PC-3 (cell line): ENCODE measurements around the gene HOXB2.

Source experiments
- EZH2 ChIP-seq: fragments of 300-600 bp; sonication (generic); IDR thresholded peaks from one replicate; pipeline ENCODE4 v1.6.1; 2017; ENCODE audit warnings: antibody characterized with exemption, mild to moderate bottlenecking, low read length; ENCODE audit not compliant: unreplicated experiment
- TF ChIP-seq, protein P1 (sequence below): fragments of 300-600 bp; sonication (generic); conservative IDR thresholded peaks from 2 replicates; pipeline ENCODE4 v1.5.1; 2017; ENCODE audit warnings: antibody characterized with exemption, low read depth, mild to moderate bottlenecking, low read length

DNA sequence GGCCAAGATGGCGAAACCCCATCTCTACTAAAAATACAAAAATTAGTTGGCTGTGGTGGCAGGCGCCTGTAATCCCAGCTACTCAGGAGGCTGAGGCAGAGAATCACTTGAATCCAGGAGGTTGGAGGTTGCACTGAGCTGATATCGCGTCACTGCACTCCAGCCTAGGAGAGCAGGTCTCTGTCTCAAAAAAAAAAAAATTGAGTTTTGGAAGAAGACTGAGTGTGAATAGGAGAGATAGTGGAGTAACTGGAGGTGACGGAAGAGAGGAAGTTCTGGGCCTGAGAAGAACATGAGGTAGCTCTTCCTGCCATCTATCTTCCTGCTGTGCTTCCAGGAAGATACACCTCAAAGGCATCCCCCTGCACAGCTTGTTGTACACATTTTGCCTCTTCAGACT is 25.5 kb downstream of the HOXB2 start:
- TF ChIP-seq, protein P1, sequence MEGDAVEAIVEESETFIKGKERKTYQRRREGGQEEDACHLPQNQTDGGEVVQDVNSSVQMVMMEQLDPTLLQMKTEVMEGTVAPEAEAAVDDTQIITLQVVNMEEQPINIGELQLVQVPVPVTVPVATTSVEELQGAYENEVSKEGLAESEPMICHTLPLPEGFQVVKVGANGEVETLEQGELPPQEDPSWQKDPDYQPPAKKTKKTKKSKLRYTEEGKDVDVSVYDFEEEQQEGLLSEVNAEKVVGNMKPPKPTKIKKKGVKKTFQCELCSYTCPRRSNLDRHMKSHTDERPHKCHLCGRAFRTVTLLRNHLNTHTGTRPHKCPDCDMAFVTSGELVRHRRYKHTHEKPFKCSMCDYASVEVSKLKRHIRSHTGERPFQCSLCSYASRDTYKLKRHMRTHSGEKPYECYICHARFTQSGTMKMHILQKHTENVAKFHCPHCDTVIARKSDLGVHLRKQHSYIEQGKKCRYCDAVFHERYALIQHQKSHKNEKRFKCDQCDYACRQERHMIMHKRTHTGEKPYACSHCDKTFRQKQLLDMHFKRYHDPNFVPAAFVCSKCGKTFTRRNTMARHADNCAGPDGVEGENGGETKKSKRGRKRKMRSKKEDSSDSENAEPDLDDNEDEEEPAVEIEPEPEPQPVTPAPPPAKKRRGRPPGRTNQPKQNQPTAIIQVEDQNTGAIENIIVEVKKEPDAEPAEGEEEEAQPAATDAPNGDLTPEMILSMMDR, result no peak
- no peak for TF ChIP-seq EZH2
